Measurements from ENCODE around the gene IFNA2.
"Not testable (repeated sequence)": the region's sequence is repeated elsewhere in the genome, so short reads cannot be mapped to it uniquely, and the experiment has no call there.

Gene IFNA2

DNA sequence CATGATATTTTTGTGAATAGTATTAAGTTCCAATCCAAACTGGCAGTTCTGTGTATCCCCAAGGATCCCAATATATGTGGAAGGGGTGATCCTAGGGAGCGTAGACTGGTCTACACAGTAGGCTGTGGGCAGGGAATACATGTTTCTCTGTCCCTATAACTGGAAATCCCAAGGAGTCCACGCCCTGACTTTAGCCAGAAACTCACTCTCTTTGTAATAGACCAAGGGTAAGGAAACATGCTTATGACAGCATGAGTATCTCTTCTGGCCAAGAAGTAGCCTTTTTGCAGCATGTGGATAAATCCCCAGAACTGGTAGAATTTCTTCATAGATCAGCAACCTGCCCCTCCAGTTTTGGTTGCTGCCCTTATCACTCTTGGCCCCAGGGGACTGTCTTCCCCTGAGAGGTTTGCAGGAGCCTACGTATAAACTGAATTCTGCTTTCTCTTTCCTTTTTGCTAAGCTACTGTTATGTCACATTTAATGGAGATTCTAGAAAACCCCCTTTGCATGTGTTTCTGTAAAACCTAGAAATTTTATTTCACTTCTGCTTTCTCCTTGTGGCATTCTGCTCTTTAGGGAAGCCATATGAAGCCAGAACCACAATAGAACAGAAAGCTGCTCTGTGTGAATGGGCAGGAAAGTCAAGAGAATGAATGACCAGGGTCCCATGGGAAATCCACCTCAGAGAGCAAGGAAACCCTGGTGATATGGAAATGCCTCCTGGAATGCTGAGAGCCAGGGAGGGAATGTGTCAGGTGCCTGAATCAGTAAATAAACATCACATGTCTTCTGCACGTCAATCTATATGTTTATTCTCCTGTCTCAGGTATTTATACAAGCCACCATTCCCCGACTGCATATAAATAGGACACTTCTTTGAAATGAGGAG, 3.5 kb downstream of the IFNA2 start:
- DNase-seq, result no peak

DNA sequence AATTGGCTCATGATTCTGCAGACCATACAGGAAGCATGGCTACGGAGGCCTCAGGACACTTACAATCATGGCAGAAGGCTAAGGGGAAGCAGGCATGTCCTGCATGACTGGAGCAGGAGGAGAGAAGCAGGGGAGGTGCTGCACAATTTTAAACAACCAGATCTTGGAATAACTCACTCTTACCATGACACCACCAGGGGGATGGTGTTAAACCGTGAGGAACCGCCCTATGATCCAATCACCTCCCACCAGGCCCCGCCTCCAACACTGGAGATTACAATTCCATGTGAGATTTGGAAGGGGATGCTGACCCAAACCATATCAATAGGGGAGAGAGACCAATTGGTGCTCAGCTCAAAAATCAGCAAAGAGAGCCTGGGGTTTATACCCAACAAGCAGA, 13.7 kb downstream of the IFNA2 start:
- not testable (repeated sequence) for DNase-seq

DNA sequence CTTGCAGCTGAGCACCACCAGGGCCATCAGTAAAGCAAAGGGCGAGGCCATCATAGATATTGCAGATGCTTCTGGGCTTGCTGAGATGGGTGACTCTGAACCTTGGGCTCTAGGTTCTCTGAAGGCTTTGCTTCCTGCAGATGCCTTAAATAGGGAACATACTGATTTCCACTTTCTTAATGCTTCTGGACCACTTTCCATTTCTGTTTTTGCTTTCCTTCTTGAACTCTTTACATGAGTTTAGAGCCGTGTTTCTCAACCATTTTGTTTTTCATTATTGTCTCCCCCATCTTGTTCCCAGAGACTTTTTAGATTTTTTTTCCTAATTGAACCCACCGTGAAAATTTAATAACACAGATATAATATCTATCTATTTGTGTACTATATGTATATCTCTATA, 17.2 kb downstream of the IFNA2 start, which contains the start of gene IFNA13:
IFNA13 (minus strand) TSS at position 101 of the 400 bp plus-strand sequence; CDS start at position 54, 47 bp downstream.
- no peak for DNase-seq

- not testable (repeated sequence) for DNase-seq
These were observed 18.0 kb downstream of the IFNA2 start for GRCh38 chr9:21367169-21367568.

- DNase-seq, result no peak
These were observed 22.9 kb downstream of the IFNA2 start for GRCh38 chr9:21362287-21362686.

- DNase-seq, result no peak
These were observed 27.4 kb downstream of the IFNA2 start for GRCh38 chr9:21357479-21358460.

GRCh38 chr9:21350787-21351186, 34.4 kb downstream of the IFNA2 start, which contains the start of gene IFNA6:
TSS of gene IFNA6 (minus strand) at chr9:21350887. CDS start at chr9:21350887, 0 bp downstream.
- DNase-seq, result no peak

GRCh38 chr9:21348430-21348970, 36.7 kb downstream of the IFNA2 start:
- DNase-seq, result no peak

DNA sequence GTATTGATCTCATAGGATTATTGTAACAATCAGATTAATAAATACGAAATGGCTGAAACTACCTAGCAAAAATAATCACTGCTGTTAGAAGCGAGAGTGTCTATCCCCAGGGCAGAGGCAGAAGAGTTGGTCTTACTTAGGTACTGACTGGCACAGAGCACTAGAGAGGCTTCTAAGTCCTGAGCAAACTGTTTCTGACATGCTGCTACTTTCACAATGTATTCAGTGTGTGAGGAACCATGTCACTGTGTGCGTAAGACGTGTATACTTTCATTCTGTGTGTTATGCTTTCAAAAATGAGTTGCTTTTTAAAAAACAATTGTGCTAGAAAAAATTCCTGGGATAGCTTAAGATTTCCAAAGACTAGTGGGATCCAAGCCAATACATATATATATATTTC, 44.5 kb downstream of the IFNA2 start:
- no peak for DNase-seq

DNA sequence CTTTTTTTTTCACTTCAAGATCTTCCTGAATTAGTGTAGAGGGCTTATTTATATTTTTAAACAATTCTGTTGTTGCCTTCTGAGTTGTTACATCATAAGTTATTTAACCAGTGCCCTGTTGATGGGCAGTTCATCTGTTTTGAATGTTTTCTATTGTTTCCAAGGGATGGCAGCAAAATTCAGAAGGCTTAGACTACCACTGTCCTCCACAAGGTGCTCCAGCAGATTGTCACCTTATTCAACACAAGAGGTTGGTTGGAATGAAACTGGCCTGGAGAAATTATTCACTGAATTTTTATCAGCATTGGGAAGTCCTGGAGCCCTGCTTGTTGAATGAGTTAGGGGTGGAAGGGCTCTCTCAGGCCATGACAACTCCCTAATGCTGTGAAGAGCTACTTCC, 48.7 kb downstream of the IFNA2 start:
- no peak for DNase-seq

- peak; percentile 75 for DNase-seq
These were observed 50.2 kb downstream of the IFNA2 start, which contains the start of gene KLHL9 for GRCh38 chr9:21334701-21335632. TSS of gene KLHL9 (minus strand) at chr9:21335404. CDS start at chr9:21334859, 545 bp downstream.

All from activated CD4-positive, alpha-beta T cell treated with anti-CD3 and anti-CD28 coated beads for 1 hour (primary cell).